Measurements from ENCODE around the gene DSC1.

Gene DSC1

DNA sequence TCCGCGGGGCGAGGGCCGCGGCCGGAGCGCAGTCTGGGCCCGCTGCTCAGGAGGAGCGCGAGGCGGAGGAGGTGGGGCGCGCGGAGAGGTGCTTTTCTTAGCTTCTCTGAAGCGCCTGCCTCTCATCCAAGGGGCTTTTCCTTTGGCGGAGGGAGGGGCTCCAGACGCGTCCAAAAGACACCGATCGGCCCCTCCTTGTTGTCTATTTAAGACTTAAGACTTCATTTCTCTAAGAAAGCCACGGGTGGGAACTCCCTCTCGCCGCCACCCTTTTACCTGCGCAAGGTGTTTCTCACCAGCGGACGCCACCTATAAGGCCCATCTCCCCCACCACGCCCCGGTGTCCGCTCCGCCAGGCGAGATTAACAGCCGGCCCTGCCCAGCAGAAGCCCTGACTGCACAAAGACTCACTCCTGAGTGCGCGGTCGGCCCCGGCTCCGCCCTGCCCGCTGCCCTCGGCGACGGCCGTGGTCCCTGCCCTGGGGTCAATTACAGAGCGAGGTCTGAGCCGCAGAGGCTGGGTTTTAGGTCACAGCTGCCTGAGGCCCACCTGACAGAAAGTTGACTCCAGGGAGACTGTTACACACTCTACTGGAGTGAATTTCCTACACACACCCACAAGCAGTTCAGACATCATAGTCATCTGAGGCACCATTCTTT, 60.5 kb downstream of the DSC1 start, which contains the start of gene DSC2:
Gene DSC2 (minus strand): TSS at position 397 of the 660 bp plus-strand sequence. CDS start 450 bp downstream, outside the sequence.
- Histone ChIP-seq H3K27me3 (ENCODE audit: insufficient read depth, low read length) (no peaks in the 10 kb centered on the region), H3K79me2 (ENCODE audit: insufficient read depth, low read length) (no peaks in the 10 kb centered on the region), H3F3A (ENCODE audit: insufficient read depth, low read length) (no peaks in the 10 kb centered on the region), H3K9me2 (ENCODE audit: low read depth, low read length) (no peaks in the 10 kb centered on the region), H3K36me3 (ENCODE audit: insufficient read depth, low read length) (no peaks in the 10 kb centered on the region), H3K4me1 (ENCODE audit: insufficient read depth, low read length, severe bottlenecking) (no peaks in the 10 kb centered on the region), H3K4me2 (ENCODE audit: low read length) (no peak within 1 kb of the TSS), H3K9me3 (ENCODE audit: low read length) (no peaks in the 10 kb centered on the region), H3K27ac (ENCODE audit: low read depth, low read length, poor library complexity, severe bottlenecking) (no peak within 1 kb of the TSS), H3K9ac (ENCODE audit: low read length) (no peak within 1 kb of the TSS), H3K4me3 (ENCODE audit: low read depth, low read length, poor library complexity, severe bottlenecking) (no peak within 1 kb of the TSS), H2AFZ (ENCODE audit: low read length) (no peak within 1 kb of the TSS), H4K20me1 (ENCODE audit: insufficient read depth, low read length) (no peaks in the 10 kb centered on the region)
- no peak for TF ChIP-seq EZH2 (IDR thresholded peaks at IDR 0.05; ENCODE audit: borderline replicate concordance, low read length)
- TF ChIP-seq, protein P1, sequence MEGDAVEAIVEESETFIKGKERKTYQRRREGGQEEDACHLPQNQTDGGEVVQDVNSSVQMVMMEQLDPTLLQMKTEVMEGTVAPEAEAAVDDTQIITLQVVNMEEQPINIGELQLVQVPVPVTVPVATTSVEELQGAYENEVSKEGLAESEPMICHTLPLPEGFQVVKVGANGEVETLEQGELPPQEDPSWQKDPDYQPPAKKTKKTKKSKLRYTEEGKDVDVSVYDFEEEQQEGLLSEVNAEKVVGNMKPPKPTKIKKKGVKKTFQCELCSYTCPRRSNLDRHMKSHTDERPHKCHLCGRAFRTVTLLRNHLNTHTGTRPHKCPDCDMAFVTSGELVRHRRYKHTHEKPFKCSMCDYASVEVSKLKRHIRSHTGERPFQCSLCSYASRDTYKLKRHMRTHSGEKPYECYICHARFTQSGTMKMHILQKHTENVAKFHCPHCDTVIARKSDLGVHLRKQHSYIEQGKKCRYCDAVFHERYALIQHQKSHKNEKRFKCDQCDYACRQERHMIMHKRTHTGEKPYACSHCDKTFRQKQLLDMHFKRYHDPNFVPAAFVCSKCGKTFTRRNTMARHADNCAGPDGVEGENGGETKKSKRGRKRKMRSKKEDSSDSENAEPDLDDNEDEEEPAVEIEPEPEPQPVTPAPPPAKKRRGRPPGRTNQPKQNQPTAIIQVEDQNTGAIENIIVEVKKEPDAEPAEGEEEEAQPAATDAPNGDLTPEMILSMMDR (IDR thresholded peaks at IDR 0.05; ENCODE audit: low read length), result no peak

DNA sequence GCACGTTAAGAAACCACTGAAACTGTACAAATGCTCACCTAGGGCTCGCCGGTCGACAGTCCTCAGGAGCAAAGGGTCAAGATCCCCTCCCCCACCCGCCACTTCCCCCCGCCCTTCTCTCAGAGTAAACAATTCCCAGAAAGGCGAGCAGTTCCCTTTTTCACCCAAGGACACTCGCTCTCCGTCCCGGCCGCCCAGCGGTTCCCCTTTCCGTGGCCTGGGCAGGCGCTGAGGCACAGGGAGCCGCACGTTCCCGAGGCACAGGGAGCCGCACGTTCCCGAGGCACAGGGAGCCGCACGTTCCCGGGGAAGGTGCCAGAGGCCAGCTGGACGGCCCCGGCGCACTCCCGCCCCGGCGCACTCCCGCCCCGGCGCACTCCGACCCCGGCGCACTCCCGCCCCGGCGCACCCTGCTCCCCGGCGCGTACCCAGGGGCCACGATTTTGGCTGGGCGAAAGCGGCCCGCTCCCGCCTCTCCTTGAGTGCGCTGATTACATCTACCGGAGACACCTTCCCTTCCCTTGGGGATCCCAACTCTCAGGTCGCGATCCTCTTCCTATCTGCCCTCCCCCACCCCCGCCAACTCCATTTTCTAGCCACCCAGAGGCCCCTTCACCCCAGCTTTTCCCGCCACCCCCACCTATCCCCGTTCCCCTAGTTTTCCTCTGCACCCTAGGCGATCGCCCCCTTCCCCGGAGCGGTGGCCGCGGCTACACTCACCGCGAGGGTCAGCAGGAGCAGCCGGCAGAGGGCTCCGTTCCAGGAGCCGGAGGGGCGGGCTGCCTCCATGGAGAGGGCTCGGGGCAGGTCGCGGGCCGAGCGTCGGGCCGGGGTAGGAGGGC, 61.3 kb downstream of the DSC1 start:
- no peak for TF ChIP-seq EZH2 (IDR thresholded peaks at IDR 0.05; ENCODE audit: borderline replicate concordance, low read length)
- TF ChIP-seq, protein P1 (IDR thresholded peaks at IDR 0.05; ENCODE audit: low read length), result no peak
- Histone ChIP-seq H3K4me3 (ENCODE audit: low read depth, low read length, poor library complexity, severe bottlenecking) (no peak overlapping the region), H3K9me3 (ENCODE audit: low read length) (no peaks in the 10 kb centered on the region)

DNA sequence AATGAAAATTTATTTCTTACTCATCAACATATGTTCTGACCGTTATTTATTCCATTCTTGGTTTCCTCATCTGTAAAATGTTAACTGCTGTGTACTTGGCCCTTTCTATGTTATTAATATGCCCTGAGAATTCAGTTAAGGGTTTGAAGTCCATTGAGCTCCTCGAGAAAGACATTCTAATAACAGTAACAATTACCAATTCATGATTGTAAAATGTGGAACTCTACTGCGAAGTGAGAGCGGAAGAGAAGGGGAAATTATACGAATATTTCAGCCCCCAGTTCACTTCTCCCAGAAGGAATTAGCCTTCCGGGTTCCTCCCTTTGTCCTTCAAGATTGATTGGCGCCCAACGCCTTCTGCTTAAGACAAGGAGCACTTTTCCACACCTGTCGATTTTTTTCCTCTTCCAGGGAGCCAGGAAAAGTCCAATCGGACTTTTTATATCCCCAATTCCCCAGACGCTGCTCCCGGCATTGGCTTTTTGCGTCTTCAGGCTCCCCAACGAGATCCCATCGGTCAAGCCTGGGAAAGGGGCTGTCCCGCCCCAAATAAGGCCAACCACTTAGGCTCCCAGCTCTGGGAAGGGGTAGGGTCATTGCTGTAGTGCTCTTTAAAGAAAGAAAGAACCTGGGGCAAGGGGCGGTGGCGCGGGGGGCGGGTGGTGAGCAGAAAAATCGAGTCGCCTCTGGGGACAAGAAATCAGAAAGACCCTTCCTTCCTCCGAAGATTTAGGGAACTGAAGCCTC, 62.0 kb downstream of the DSC1 start:
- Histone ChIP-seq H3K4me2 (ENCODE audit: low read length) (no peak overlapping the region), H3K4me3 (ENCODE audit: low read depth, low read length, poor library complexity, severe bottlenecking) (no peak overlapping the region), H3K4me1 (ENCODE audit: insufficient read depth, low read length, severe bottlenecking) (no peaks in the 10 kb centered on the region), H4K20me1 (ENCODE audit: insufficient read depth, low read length) (no peaks in the 10 kb centered on the region), H3K36me3 (ENCODE audit: insufficient read depth, low read length) (no peaks in the 10 kb centered on the region), H2AFZ (ENCODE audit: low read length) (no peak overlapping the region), H3F3A (ENCODE audit: insufficient read depth, low read length) (no peaks in the 10 kb centered on the region), H3K9me3 (ENCODE audit: low read length) (no peaks in the 10 kb centered on the region), H3K79me2 (ENCODE audit: insufficient read depth, low read length) (no peaks in the 10 kb centered on the region), H3K27ac (ENCODE audit: low read depth, low read length, poor library complexity, severe bottlenecking) (no peak overlapping the region), H3K27me3 (ENCODE audit: insufficient read depth, low read length) (no peaks in the 10 kb centered on the region), H3K9me2 (ENCODE audit: low read depth, low read length) (no peaks in the 10 kb centered on the region), H3K9ac (ENCODE audit: low read length) (no peak overlapping the region)
- TF ChIP-seq, protein P1 (IDR thresholded peaks at IDR 0.05; ENCODE audit: low read length), result no peak
- no peak for TF ChIP-seq EZH2 (IDR thresholded peaks at IDR 0.05; ENCODE audit: borderline replicate concordance, low read length)

More for the DNA sequence above, 61.3 kb downstream of the DSC1 start:
- Histone ChIP-seq H2AFZ (ENCODE audit: low read length) (no peak overlapping the region), H3K27ac (ENCODE audit: low read depth, low read length, poor library complexity, severe bottlenecking) (no peak overlapping the region), H3K27me3 (ENCODE audit: insufficient read depth, low read length) (no peaks in the 10 kb centered on the region), H3K4me1 (ENCODE audit: insufficient read depth, low read length, severe bottlenecking) (no peaks in the 10 kb centered on the region), H3K9ac (ENCODE audit: low read length) (no peak overlapping the region), H3F3A (ENCODE audit: insufficient read depth, low read length) (no peaks in the 10 kb centered on the region), H3K9me2 (ENCODE audit: low read depth, low read length) (no peaks in the 10 kb centered on the region), H3K36me3 (ENCODE audit: insufficient read depth, low read length) (no peaks in the 10 kb centered on the region), H4K20me1 (ENCODE audit: insufficient read depth, low read length) (no peaks in the 10 kb centered on the region), H3K79me2 (ENCODE audit: insufficient read depth, low read length) (no peaks in the 10 kb centered on the region), H3K4me2 (ENCODE audit: low read length) (no peak overlapping the region)
